ENCODE results near the gene TRIM44.

- TF ChIP-seq POLR2A (IDR thresholded peaks at IDR 0.05) (no peak), EP300 (IDR thresholded peaks at IDR 0.05) (no peak)
- TF ChIP-seq, protein P1, sequence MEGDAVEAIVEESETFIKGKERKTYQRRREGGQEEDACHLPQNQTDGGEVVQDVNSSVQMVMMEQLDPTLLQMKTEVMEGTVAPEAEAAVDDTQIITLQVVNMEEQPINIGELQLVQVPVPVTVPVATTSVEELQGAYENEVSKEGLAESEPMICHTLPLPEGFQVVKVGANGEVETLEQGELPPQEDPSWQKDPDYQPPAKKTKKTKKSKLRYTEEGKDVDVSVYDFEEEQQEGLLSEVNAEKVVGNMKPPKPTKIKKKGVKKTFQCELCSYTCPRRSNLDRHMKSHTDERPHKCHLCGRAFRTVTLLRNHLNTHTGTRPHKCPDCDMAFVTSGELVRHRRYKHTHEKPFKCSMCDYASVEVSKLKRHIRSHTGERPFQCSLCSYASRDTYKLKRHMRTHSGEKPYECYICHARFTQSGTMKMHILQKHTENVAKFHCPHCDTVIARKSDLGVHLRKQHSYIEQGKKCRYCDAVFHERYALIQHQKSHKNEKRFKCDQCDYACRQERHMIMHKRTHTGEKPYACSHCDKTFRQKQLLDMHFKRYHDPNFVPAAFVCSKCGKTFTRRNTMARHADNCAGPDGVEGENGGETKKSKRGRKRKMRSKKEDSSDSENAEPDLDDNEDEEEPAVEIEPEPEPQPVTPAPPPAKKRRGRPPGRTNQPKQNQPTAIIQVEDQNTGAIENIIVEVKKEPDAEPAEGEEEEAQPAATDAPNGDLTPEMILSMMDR (IDR thresholded peaks at IDR 0.05) = no peak
These were observed 124.5 kb downstream of the TRIM44 start for GRCh38 chr11:35787013-35787504.
